ENCODE results near the gene MEF2C. TPM values are rescaled to one million over a fixed set of nuclear protein-coding genes. Genes with fewer than 3 reads are reported as not detected.
A peak's percentile ranks its signal among the peaks of the same experiment; 100 is the strongest.

Gene MEF2C
- total RNA-seq, 1 donor from 2014 or later = 20.5 TPM

DNA sequence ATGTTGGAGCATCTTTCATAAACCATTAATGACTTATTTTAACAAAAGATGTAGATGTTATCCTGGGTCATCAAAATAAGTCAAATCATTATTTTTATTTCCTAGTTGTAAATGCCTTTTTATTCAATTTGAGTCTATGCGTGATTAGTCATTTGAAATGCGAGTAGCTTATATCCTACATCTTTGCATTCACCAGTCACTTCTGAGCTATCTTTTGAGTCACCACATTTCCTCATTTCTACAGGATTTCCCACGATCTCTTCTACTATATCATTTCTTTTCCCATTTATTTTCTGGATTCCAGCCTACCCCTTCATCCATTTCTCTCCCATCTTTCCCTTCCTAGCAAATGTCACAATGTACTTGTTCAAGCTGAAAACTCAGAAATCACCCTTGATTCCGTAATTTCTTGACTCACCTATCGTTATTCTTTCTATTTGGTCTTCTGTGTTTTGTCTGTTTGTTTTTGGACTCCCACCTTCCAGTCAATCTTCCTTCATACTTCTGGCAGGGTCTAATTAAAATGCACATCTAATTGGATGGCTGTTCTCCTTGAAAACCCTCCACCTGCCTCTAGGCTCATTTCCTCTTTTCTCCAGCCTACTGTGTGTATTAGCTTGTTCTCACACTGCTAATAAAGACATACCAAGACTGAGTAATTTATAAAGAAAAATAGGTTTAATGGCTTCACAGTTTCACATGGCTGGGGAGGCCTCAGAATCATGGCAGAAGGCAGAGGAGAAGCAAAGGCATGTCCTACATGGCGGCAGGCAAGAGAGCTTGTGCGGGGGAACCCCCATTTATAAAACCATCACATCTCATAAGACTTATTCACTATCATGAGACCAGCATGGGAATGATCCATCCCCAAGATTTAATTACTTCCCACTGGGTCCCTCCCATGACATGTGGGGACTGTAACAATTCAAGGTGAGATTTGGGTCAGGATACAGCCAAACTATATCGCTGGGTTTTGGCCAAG lies 112.4 kb downstream of the MEF2C start:
- peaks cover 2% of the 10 kb centered on the region for H3K4me1 Mint-ChIP-seq (ENCODE audit: low read depth, unreplicated experiment)
- Histone ChIP-seq H3K27ac (ENCODE audit: low read depth, low read length) (peak overlapping the region; percentile 67), H3K9me3 (ENCODE audit: insufficient read depth, low read depth, low read length) (no peaks in the 10 kb centered on the region)

GRCh38 chr5:88769165-88769564 lies 113.8 kb downstream of the MEF2C start:
- H2AFZ ChIP-seq (ENCODE audit: low read depth, low read length) = no peak overlapping the region
- TF ChIP-seq CTCF (IDR thresholded peaks at IDR 0.05; ENCODE audit: insufficient read depth, low read depth, low read length) (no peak), EZH2 (IDR thresholded peaks at IDR 0.05; ENCODE audit: insufficient read depth, low read length) (no peak)
- H3K4me2 ChIP-seq (ENCODE audit: low read length) = no peak overlapping the region
- Mint-ChIP-seq H3K36me3 (ENCODE audit: low read depth, unreplicated experiment) (peaks cover 17% of the 10 kb centered on the region), H3K27ac (ENCODE audit: unreplicated experiment) (no peak overlapping the region), H3K27me3 (ENCODE audit: low read depth, unreplicated experiment) (no peaks in the 10 kb centered on the region), H3K4me3 (ENCODE audit: unreplicated experiment) (no peak overlapping the region), H3K9me3 (ENCODE audit: unreplicated experiment) (peaks cover 3% of the 10 kb centered on the region), H3K4me1 (ENCODE audit: low read depth, unreplicated experiment) (peaks cover 2% of the 10 kb centered on the region)
- no peaks in the 10 kb centered on the region for H3K9me3 ChIP-seq (ENCODE audit: insufficient read depth, low read depth, low read length)
- DNase-seq (ENCODE audit: low read depth) (peak; percentile 71), FAIRE-seq (no peak)
- H3K27me3 ChIP-seq (ENCODE audit: insufficient read depth, low read length) = no peaks in the 10 kb centered on the region
- H3K36me3 ChIP-seq (ENCODE audit: insufficient read depth, low read length) = no peaks in the 10 kb centered on the region
- no peak overlapping the region for H3K9ac ChIP-seq (ENCODE audit: low read length)
- H3K4me1 ChIP-seq (ENCODE audit: insufficient read depth, low read length) = no peaks in the 10 kb centered on the region
- no peak overlapping the region for H3K27ac ChIP-seq (ENCODE audit: low read depth, low read length)
- no peak overlapping the region for H3K4me3 ChIP-seq (ENCODE audit: insufficient read depth, low read depth, low read length)
- no peaks in the 10 kb centered on the region for H4K20me1 ChIP-seq (ENCODE audit: insufficient read depth, low read length)
- H3K79me2 ChIP-seq (ENCODE audit: insufficient read depth, low read length) = no peaks in the 10 kb centered on the region

More for the DNA sequence above, 112.4 kb downstream of the MEF2C start:
- Mint-ChIP-seq H3K9me3 (ENCODE audit: unreplicated experiment) (no peaks in the 10 kb centered on the region), H3K27me3 (ENCODE audit: low read depth, unreplicated experiment) (no peaks in the 10 kb centered on the region), H3K36me3 (ENCODE audit: low read depth, unreplicated experiment) (peaks cover 19% of the 10 kb centered on the region), H3K4me3 (ENCODE audit: unreplicated experiment) (no peak overlapping the region), H3K27ac (ENCODE audit: unreplicated experiment) (no peak overlapping the region)
- Histone ChIP-seq H3K79me2 (ENCODE audit: insufficient read depth, low read length) (no peaks in the 10 kb centered on the region), H2AFZ (ENCODE audit: low read depth, low read length) (no peak overlapping the region), H3K4me2 (ENCODE audit: low read length) (peak overlapping the region; percentile 23), H3K4me3 (ENCODE audit: insufficient read depth, low read depth, low read length) (no peak overlapping the region), H3K27me3 (ENCODE audit: insufficient read depth, low read length) (no peaks in the 10 kb centered on the region), H3K36me3 (ENCODE audit: insufficient read depth, low read length) (no peaks in the 10 kb centered on the region), H3K4me1 (ENCODE audit: insufficient read depth, low read length) (no peaks in the 10 kb centered on the region), H4K20me1 (ENCODE audit: insufficient read depth, low read length) (no peaks in the 10 kb centered on the region), H3K9ac (ENCODE audit: low read length) (no peak overlapping the region)
- no peak for TF ChIP-seq CTCF (IDR thresholded peaks at IDR 0.05; ENCODE audit: insufficient read depth, low read depth, low read length)
- TF ChIP-seq EZH2 (IDR thresholded peaks at IDR 0.05; ENCODE audit: insufficient read depth, low read length) = no peak
- FAIRE-seq (no peak), DNase-seq (ENCODE audit: low read depth) (peak; percentile 30)

DNA sequence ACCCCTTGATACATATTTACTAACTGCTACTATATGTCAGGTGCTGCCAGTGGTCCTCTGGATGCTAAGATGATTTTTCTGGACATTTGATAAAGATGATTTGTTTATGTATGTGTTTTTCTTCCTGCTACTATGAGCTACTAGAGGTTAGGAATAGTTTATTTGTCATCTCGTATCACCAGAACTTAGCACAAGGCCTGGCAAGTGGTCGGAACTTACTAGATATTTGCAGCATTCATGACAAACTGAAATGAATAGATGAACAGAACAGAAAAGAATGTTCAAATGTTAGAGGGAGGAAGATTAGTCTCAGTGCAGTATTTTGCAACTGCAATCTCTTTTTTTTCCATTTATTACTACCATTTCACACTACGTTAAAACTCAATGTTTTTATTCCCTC lies 114.6 kb downstream of the MEF2C start:
- H3K36me3 ChIP-seq (ENCODE audit: insufficient read depth, low read length) = no peaks in the 10 kb centered on the region
- H4K20me1 ChIP-seq (ENCODE audit: insufficient read depth, low read length) = no peaks in the 10 kb centered on the region
- H3K27ac Mint-ChIP-seq (ENCODE audit: unreplicated experiment) = no peak overlapping the region
- no peak overlapping the region for H3K9ac ChIP-seq (ENCODE audit: low read length)
- H3K9me3 Mint-ChIP-seq (ENCODE audit: unreplicated experiment) = peaks cover 3% of the 10 kb centered on the region
- H3K4me3 Mint-ChIP-seq (ENCODE audit: unreplicated experiment) = no peak overlapping the region
- H3K4me3 ChIP-seq (ENCODE audit: insufficient read depth, low read depth, low read length) = no peak overlapping the region
- no peak overlapping the region for H3K27ac ChIP-seq (ENCODE audit: low read depth, low read length)
- no peaks in the 10 kb centered on the region for H3K27me3 ChIP-seq (ENCODE audit: insufficient read depth, low read length)
- FAIRE-seq (no peak), DNase-seq (ENCODE audit: low read depth) (no peak)
- no peaks in the 10 kb centered on the region for H3K79me2 ChIP-seq (ENCODE audit: insufficient read depth, low read length)
- peaks cover 2% of the 10 kb centered on the region for H3K4me1 Mint-ChIP-seq (ENCODE audit: low read depth, unreplicated experiment)
- peaks cover 13% of the 10 kb centered on the region for H3K36me3 Mint-ChIP-seq (ENCODE audit: low read depth, unreplicated experiment)
- TF ChIP-seq CTCF (IDR thresholded peaks at IDR 0.05; ENCODE audit: insufficient read depth, low read depth, low read length) (no peak), EZH2 (IDR thresholded peaks at IDR 0.05; ENCODE audit: insufficient read depth, low read length) (no peak)
- no peaks in the 10 kb centered on the region for H3K4me1 ChIP-seq (ENCODE audit: insufficient read depth, low read length)
- no peaks in the 10 kb centered on the region for H3K27me3 Mint-ChIP-seq (ENCODE audit: low read depth, unreplicated experiment)
- H3K4me2 ChIP-seq (ENCODE audit: low read length) = no peak overlapping the region
- H2AFZ ChIP-seq (ENCODE audit: low read depth, low read length) = no peak overlapping the region
- no peaks in the 10 kb centered on the region for H3K9me3 ChIP-seq (ENCODE audit: insufficient read depth, low read depth, low read length)
